ENCODE data around the gene SFXN2.
"Not testable (repeated sequence)": the region's sequence is repeated elsewhere in the genome, so short reads cannot be mapped to it uniquely, and the experiment has no call there.

SFXN2 gene

GRCh38 chr10:102698894-102699293 lies 15.5 kb upstream of the SFXN2 start:
- TF ChIP-seq GATA1 (IDR thresholded peaks at IDR 0.05; ENCODE audit: low read depth, low read length) (no peak), POLR2A (IDR thresholded peaks at IDR 0.05; ENCODE audit: low read length) (no peak)
- DNase-seq = no peak

GRCh38 chr10:102701272-102701671 lies 13.2 kb upstream of the SFXN2 start:
- DNase-seq = no peak
- TF ChIP-seq GATA1 (IDR thresholded peaks at IDR 0.05; ENCODE audit: low read depth, low read length) (no peak), POLR2A (IDR thresholded peaks at IDR 0.05; ENCODE audit: low read length) (no peak)

DNA sequence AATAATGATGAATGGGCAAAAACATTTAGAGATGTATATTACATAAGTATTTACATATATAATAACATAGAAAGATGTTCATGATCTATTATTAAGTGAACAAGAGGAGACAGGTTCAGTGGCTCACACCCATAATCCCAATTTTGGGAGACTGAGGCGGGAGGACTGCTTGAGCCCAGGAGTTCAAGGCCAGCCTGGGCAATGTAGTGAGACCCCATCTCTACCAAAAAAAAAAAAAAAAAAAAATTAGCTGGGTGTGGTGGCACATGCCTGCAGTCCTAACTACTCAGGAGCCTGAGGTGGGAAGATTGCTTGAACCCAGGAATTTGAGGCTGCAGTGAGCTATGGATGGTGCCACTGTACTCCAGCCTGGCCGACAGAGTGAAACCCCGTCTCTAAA lies 12.6 kb upstream of the SFXN2 start:
- TF ChIP-seq GATA1 (IDR thresholded peaks at IDR 0.05; ENCODE audit: low read depth, low read length) (no peak), POLR2A (IDR thresholded peaks at IDR 0.05; ENCODE audit: low read length) (no peak)
- no peak for DNase-seq

GRCh38 chr10:102702742-102703141 lies 11.7 kb upstream of the SFXN2 start:
- no peak for DNase-seq
- TF ChIP-seq GATA1 (IDR thresholded peaks at IDR 0.05; ENCODE audit: low read depth, low read length) = no peak
- no peak for TF ChIP-seq POLR2A (IDR thresholded peaks at IDR 0.05; ENCODE audit: low read length)

DNA sequence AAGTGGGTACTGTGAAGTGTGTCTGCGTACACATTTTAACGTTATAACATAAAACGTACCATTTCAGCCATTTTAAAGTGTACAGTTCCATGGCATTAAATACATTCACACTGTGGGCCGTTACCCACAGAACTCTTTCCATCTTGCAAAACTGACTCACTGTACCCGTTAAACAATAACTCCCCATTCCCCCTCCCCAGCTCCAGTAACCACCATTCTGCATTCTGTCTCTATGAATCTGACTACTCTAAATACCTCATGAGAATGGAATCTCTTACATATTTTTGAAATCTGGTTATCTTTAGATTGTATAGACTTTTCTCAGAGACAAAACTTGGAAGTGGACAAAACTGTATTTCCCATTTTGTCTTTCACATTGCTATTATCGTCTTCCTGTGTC lies 9.5 kb upstream of the SFXN2 start:
- no peak for TF ChIP-seq POLR2A (IDR thresholded peaks at IDR 0.05; ENCODE audit: low read length)
- no peak for TF ChIP-seq GATA1 (IDR thresholded peaks at IDR 0.05; ENCODE audit: low read depth, low read length)
- no peak for DNase-seq

DNA sequence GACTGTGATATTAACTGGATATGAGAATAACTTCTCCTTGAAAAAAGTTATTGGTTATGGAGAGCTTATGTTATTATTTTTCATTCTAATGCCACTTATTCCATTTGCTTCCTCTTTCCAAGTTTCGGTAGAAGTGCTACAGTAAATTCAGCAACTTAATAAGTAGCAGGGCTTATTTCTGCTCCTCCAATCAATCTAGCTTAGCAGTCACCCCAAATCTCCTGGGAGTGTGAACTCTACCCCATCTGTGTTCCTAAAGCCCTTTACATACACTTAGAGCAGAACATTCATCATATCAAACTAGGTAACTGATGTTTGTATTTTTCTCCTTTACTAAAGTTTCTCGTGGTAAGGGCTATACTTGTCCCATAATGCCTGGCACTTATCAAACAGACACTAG lies 8.9 kb upstream of the SFXN2 start:
- TF ChIP-seq POLR2A (IDR thresholded peaks at IDR 0.05; ENCODE audit: low read length) = no peak
- no peak for TF ChIP-seq GATA1 (IDR thresholded peaks at IDR 0.05; ENCODE audit: low read depth, low read length)
- DNase-seq = no peak

DNA sequence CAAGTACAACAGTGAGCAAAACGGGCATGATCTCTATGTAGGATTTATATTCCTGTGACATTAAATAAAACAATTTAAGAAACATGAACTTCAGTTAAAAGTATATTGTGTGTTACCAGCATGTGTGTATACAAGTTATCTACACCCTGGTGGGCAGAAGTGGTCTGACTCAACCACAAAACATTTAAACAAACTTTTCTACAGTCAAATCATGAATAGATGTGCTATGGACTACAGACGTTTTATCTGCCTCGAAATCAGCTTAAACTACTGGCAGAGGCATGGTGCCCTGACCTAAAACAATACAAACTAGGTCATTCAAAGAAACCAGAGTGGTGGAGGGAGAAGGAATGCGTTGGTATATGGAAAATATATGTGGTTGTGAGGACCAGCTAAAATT lies 3.8 kb upstream of the SFXN2 start:
- peak in 1 of 2 experiments; percentile 23 for DNase-seq
- TF ChIP-seq POLR2A (IDR thresholded peaks at IDR 0.05; ENCODE audit: low read length) (no peak), GATA1 (IDR thresholded peaks at IDR 0.05; ENCODE audit: low read depth, low read length) (no peak)

DNA sequence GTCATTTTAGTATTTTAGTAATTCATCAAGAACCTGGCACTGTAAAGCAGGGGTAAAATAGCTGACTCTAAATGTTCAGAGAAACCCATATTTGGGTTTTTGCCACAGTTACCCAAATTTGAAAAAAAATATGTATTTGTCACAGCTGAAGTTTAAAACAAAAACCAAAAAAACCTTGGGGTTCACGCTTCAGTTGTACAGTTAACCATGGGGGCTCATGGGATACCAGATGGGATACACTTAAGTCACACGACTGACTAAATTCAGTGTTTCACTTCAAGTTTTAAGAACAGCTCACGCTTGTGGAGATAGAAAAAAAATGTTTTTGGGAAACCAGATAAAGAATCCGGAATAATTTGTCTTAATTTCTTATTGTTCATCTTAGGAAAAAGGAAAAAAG lies 2.3 kb upstream of the SFXN2 start:
- TF ChIP-seq POLR2A (IDR thresholded peaks at IDR 0.05; ENCODE audit: low read length) = no peak
- no peak for TF ChIP-seq GATA1 (IDR thresholded peaks at IDR 0.05; ENCODE audit: low read depth, low read length)
- DNase-seq = no peak

- TF ChIP-seq GATA1 (IDR thresholded peaks at IDR 0.05; ENCODE audit: low read depth, low read length) (no peak), POLR2A (IDR thresholded peaks at IDR 0.05; ENCODE audit: low read length) (no peak)
- DNase-seq = peak in 1 of 2 experiments; percentile 58
These were observed 1.4 kb upstream of the SFXN2 start for GRCh38 chr10:102712843-102713538.

GRCh38 chr10:102713539-102713813 lies 960 bp upstream of the SFXN2 start:
- TF ChIP-seq POLR2A (IDR thresholded peaks at IDR 0.05; ENCODE audit: low read length) (no peak), GATA1 (IDR thresholded peaks at IDR 0.05; ENCODE audit: low read depth, low read length) (no peak)
- no peak for DNase-seq

GRCh38 chr10:102713814-102714620 lies 419 bp upstream of the SFXN2 start, which contains the start of gene ARL3:
Gene ARL3, minus strand, starts transcription at chr10:102714397. Its CDS starts 122 bp downstream, at chr10:102714275.
- TF ChIP-seq GATA1 (IDR thresholded peaks at IDR 0.05; ENCODE audit: low read depth, low read length) (no peak), POLR2A (IDR thresholded peaks at IDR 0.05; ENCODE audit: low read length) (peak; percentile 46)
- DNase-seq = peak; percentile 96 to 97

- TF ChIP-seq GATA1 (IDR thresholded peaks at IDR 0.05; ENCODE audit: low read depth, low read length) (no peak), POLR2A (IDR thresholded peaks at IDR 0.05; ENCODE audit: low read length) (no peak)
- DNase-seq = no peak
These were observed 1.4 kb downstream of the SFXN2 start for GRCh38 chr10:102715880-102716279.

GRCh38 chr10:102716900-102717565 lies 2.6 kb downstream of the SFXN2 start:
- not testable (repeated sequence) for DNase-seq

- TF ChIP-seq POLR2A (IDR thresholded peaks at IDR 0.05; ENCODE audit: low read length) = no peak
- no peak for TF ChIP-seq GATA1 (IDR thresholded peaks at IDR 0.05; ENCODE audit: low read depth, low read length)
- peak in 1 of 2 experiments; percentile 14 for DNase-seq
These were observed 3.8 kb downstream of the SFXN2 start for GRCh38 chr10:102718220-102718619.

Data from erythroblast (primary cell).